Gastroesophageal sphincter (tissue), 4 donors: Measurements from ENCODE around the gene HERC5. TPM values are rescaled to one million over a fixed set of nuclear protein-coding genes. Genes with fewer than 3 reads are reported as not detected.

Experiments
- ATAC-seq: fragments of 150-250 bp; one replicate; pipeline ENCODE4 v1.9.1; 2016; ENCODE audit warnings: mild to moderate bottlenecking, moderate library complexity
- H3K27ac ChIP-seq, 4 donors: fragments of 200-600 bp; sonication (generic) in 3 of 4; 1 replicate in 3 of 4; 2 replicates in 1 of 4; pipeline ENCODE4 v1.5.1; 2016 to 2019
- H3K27me3 ChIP-seq: fragments of 200-600 bp; sonication (generic); one replicate; pipeline ENCODE4 v1.5.1; 2019
- H3K36me3 ChIP-seq, 2 donors: fragments of 200-600 bp; sonication (generic); one replicate each; pipeline ENCODE4 v1.5.1; 2019; ENCODE audit warnings: control low read depth in 1 of 2
- H3K4me1 ChIP-seq, 3 donors: fragments of 200-600 bp; sonication (generic); 1 replicate in 2 of 3; 2 replicates in 1 of 3; pipeline ENCODE4 v1.5.1; 2016 to 2019; ENCODE audit warnings: control low read depth in 2 of 3
- H3K4me3 ChIP-seq, 2 donors: fragments of 200-600 bp; sonication (generic); one replicate each; pipeline ENCODE4 v1.5.1; 2019; ENCODE audit warnings: mild to moderate bottlenecking in 1 of 2, moderate library complexity in 1 of 2
- H3K9me3 ChIP-seq, 3 donors: fragments of 200-600 bp; sonication (generic); one replicate each; pipeline ENCODE4 v1.5.1; 2017 to 2019; ENCODE audit warnings: control low read depth in 2 of 3
- EP300 ChIP-seq: sonication (generic); formaldehyde crosslinking; IDR thresholded peaks from one replicate; pipeline ENCODE4 v1.6.1; 2017; ENCODE audit warnings: antibody characterized with exemption, mild to moderate bottlenecking
- POLR2A ChIP-seq, 2 donors: fragments of 450-650 bp; IDR thresholded peaks; one replicate each; pipeline ENCODE4 v1.6.1; 2017; ENCODE audit warnings: antibody characterized with exemption in 2 of 2, mild to moderate bottlenecking in 2 of 2, moderate library complexity in 1 of 2
- POLR2AphosphoS5 ChIP-seq: sonication (generic); formaldehyde crosslinking; IDR thresholded peaks from one replicate; pipeline ENCODE4 v1.6.1; 2017; ENCODE audit warnings: antibody characterized with exemption
- WGBS, 2 donors: methylation state at CpG; one replicate each; pipeline ENCODE4 v1.1.5; 2018; ENCODE audit warnings: low coverage in 1 of 2; 5-methylcytosine and 5-hydroxymethylcytosine counted together
- total RNA-seq, 4 donors: library from RNA; depleted of rRNA; stranded (reverse); fragments of >200 nt; gene quantifications; one replicate each; pipeline ENCODE4 v1.1.0, GENCODE V29; 2016
- TF ChIP-seq, protein P1 (sequence below), 4 experiments: fragments of 200-600 bp in 2 of 4; fragments of 450-650 bp in 2 of 4; sonication (generic) in 1 of 4; IDR thresholded peaks; one replicate each; pipeline ENCODE4 v1.5.1; 2017 to 2019; ENCODE audit warnings: antibody characterized with exemption in 4 of 4, mild to moderate bottlenecking in 2 of 4, moderate library complexity in 2 of 4

HERC5 gene
- total RNA-seq, 4 donors from 2014 or later: 2.2 to 5.9 (median 3.9) TPM

DNA sequence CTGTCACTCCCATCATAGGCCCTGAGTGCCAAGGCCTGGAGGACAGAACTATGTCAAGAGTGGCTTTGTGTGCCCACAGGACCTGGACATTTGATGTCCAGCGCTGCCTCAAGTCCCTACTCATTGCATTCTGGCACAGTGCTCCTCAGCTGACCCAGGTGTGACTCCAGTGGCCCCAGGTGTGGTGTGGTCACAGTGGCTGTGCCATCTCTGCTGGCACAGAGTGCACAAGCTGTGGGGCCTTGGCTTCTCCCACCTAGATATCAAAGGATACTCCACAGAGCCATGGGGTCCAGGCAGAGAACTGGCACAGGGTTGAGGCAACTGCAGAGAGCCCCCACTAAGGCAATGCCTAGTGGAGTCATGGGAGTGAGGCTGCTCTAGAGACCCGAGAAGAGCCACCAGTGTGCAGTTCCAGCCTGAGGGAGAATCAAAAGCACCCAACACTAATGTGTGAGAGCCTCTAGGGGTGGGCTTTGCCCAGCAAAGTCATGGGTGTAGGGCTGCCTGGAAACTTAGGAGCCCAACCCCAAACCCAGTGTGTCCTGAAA is 41.0 kb downstream of the HERC5 start:
- no peaks in the 10 kb centered on the region for H3K27me3 ChIP-seq
- 100% methylated on average over 1 of the region's 2 CpGs; no CpG with 5 or more reads in 1 of the 2 donors for WGBS, 2 donors
- no peaks in the 10 kb centered on the region for H3K4me1 ChIP-seq
- no peak overlapping the region for H3K4me3 ChIP-seq
- peaks cover 0 to 69% of the 10 kb centered on the region in 2 donors for H3K36me3 ChIP-seq
- H3K27ac ChIP-seq: no peak overlapping the region
- no peak for ATAC-seq
- TF ChIP-seq POLR2A (IDR thresholded peaks at IDR 0.05): no peak
- no peak for TF ChIP-seq EP300
- no peak for TF ChIP-seq POLR2AphosphoS5
- TF ChIP-seq, protein P1, sequence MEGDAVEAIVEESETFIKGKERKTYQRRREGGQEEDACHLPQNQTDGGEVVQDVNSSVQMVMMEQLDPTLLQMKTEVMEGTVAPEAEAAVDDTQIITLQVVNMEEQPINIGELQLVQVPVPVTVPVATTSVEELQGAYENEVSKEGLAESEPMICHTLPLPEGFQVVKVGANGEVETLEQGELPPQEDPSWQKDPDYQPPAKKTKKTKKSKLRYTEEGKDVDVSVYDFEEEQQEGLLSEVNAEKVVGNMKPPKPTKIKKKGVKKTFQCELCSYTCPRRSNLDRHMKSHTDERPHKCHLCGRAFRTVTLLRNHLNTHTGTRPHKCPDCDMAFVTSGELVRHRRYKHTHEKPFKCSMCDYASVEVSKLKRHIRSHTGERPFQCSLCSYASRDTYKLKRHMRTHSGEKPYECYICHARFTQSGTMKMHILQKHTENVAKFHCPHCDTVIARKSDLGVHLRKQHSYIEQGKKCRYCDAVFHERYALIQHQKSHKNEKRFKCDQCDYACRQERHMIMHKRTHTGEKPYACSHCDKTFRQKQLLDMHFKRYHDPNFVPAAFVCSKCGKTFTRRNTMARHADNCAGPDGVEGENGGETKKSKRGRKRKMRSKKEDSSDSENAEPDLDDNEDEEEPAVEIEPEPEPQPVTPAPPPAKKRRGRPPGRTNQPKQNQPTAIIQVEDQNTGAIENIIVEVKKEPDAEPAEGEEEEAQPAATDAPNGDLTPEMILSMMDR (IDR thresholded peaks at IDR 0.05): no peak
- no peaks in the 10 kb centered on the region for H3K9me3 ChIP-seq

DNA sequence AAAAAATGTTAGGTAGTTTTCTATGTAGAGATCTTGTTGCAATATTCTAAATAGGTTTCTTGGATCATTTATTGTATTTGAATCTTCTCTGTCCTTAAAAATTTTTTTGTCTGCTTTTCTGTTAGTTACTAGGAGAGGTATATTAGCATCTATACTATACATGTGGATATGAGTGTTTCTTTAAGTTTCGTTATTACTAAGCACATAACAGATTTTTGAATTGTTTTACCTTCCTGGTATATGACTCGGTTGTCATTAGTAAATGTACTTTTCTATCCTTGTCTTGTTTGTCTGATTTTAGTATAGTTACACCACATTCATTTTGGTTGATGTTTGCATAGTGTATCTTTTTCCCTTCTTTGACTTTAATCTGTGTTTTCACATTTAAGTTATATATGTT is 46.4 kb downstream of the HERC5 start:
- no peak for ATAC-seq
- H3K4me1 ChIP-seq: no peaks in the 10 kb centered on the region
- no peak overlapping the region for H3K27ac ChIP-seq
- TF ChIP-seq POLR2A (IDR thresholded peaks at IDR 0.05) (no peak), EP300 (no peak), POLR2AphosphoS5 (no peak)
- TF ChIP-seq, protein P1 (IDR thresholded peaks at IDR 0.05): no peak
- H3K36me3 ChIP-seq: peaks cover 0 to 47% of the 10 kb centered on the region in 2 donors
- no peak overlapping the region for H3K4me3 ChIP-seq
- no peaks in the 10 kb centered on the region for H3K27me3 ChIP-seq
- no peaks in the 10 kb centered on the region for H3K9me3 ChIP-seq
- 85 to 92% methylated on average over 2 of the region's 2 CpGs for WGBS, 2 donors

DNA sequence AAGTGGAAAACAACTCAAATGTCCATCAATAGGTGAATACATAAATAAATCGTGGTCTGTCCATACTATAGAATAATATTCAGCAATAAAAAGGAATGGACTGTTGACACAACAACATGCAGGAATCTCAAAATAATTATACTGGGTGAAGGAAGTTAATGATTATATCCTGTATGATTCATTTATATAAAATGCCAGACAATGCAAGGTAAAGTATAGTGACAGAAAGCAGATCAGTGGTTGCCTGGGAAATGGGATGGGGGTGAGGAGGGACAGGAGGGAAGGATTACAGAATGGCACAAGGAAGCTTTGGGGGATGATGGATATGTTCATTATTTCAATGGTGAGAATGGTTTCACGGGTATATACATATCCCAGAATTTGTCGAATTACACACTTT is 54.3 kb downstream of the HERC5 start:
- TF ChIP-seq EP300 (no peak), POLR2AphosphoS5 (no peak), POLR2A (IDR thresholded peaks at IDR 0.05) (no peak)
- TF ChIP-seq, protein P1 (IDR thresholded peaks at IDR 0.05): no peak
- H3K27me3 ChIP-seq: no peaks in the 10 kb centered on the region
- WGBS, 2 donors: 64 to 66% methylated on average over 3 of the region's 3 CpGs
- H3K4me1 ChIP-seq: peaks cover 0 to 6% (median 0%) of the 10 kb centered on the region in 3 donors
- H3K36me3 ChIP-seq: peaks cover 0 to 6% of the 10 kb centered on the region in 2 donors
- H3K4me3 ChIP-seq: no peak overlapping the region
- no peak for ATAC-seq
- no peak overlapping the region for H3K27ac ChIP-seq
- no peaks in the 10 kb centered on the region for H3K9me3 ChIP-seq

DNA sequence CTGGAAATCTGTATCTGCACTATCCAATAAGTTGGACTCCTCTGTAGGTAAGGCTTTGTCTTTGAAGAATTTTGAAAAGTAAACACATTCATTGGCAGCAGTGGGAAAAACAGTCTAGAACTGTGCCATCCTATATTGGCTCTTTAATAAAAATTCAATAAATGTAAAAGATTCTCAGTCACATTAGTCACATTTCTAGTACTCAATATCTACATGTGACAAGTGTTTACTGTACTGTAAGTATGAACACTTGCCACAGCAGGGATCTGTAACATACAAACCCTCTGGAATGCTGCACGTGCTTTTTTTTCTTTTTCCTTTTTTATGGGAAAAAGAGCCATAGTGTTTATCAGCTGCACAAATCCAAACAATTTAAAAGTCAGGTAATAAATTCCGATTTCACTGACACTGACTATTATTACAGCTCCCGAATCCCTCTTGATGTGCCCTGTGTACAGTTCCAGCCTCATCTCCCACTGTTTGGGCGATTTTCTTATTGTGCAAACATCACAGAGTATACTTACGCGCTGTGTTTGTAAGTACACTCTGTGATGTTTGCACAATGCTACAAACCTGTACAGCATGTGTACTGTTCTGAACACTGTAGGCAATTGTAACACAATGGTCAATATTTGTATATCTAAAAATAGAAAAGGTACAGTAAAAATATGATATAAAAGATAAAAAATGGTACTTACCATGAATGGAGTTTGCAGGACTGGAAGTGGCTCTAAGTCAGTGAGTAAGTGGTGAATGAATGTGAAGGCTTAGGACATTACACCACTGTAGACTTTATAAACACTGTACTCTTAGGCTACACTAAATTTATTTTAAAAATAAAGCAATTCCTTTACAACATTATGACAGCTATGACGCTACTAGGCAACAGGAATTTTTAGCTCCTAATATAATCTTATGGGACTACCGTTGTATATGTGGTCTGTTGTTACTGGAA is 57.9 kb downstream of the HERC5 start:
- no peak for ATAC-seq
- TF ChIP-seq EP300: no peak
- TF ChIP-seq, protein P1 (IDR thresholded peaks at IDR 0.05): no peak
- TF ChIP-seq POLR2AphosphoS5: no peak
- TF ChIP-seq POLR2A (IDR thresholded peaks at IDR 0.05): no peak
- no peaks in the 10 kb centered on the region for H3K9me3 ChIP-seq
- H3K36me3 ChIP-seq: peaks cover 0 to 11% of the 10 kb centered on the region in 2 donors
- no peak overlapping the region for H3K27ac ChIP-seq
- 65 to 71% methylated on average over 8 of the region's 8 CpGs for WGBS, 2 donors
- H3K27me3 ChIP-seq: no peaks in the 10 kb centered on the region
- no peak overlapping the region for H3K4me3 ChIP-seq
- H3K4me1 ChIP-seq: peaks cover 0 to 6% (median 0%) of the 10 kb centered on the region in 3 donors
